GM23338 (cell line): ENCODE data around the gene DOCK4. TPM values are rescaled to one million over a fixed set of nuclear protein-coding genes. Genes with fewer than 3 reads are reported as not detected.

Experiments used
- ATAC-seq: fragments of 200-7000 bp; cut with Tn5 transposase; 3 replicates; pipeline ENCODE4 v1.9.1; 2020
- DNase-seq: peaks from one replicate; pipeline ENCODE4 v3.0.0-alpha.2; 2015; ENCODE audit warnings: low spot score
- H2AFZ ChIP-seq: fragments of 200-600 bp; sonication (generic); 2 replicates; pipeline ENCODE4 v1.8.0; 2016; ENCODE audit warnings: antibody characterized with exemption, mild to moderate bottlenecking, moderate library complexity
- H3F3A ChIP-seq: fragments of 200-600 bp; sonication (generic); replicated peaks from 2 replicates; pipeline ENCODE4 v1.8.0; 2017; ENCODE audit warnings: antibody characterized with exemption, mixed run types, low read depth
- H3K27ac ChIP-seq: fragments of 200-600 bp; sonication (generic); 2 replicates; pipeline ENCODE4 v1.6.1; 2016; ENCODE audit warnings: low read depth
- H3K27me3 ChIP-seq: fragments of 200-600 bp; sonication (generic); 2 replicates; pipeline ENCODE4 v1.8.0; 2016; ENCODE audit warnings: mild to moderate bottlenecking, mixed run types, moderate library complexity; ENCODE audit not compliant: insufficient read depth
- H3K36me3 ChIP-seq: fragments of 200-600 bp; sonication (generic); 2 replicates; pipeline ENCODE4 v1.8.0; 2016; ENCODE audit warnings: mild to moderate bottlenecking; ENCODE audit not compliant: insufficient read depth
- H3K4me1 ChIP-seq: fragments of 200-600 bp; sonication (generic); 2 replicates; pipeline ENCODE4 v1.8.0; 2016; ENCODE audit warnings: mild to moderate bottlenecking, moderate library complexity; ENCODE audit not compliant: insufficient read depth
- H3K4me2 ChIP-seq: fragments of 200-600 bp; sonication (generic); 2 replicates; pipeline ENCODE4 v1.7.1; 2017; ENCODE audit warnings: mixed run types
- H3K4me3 ChIP-seq: fragments of 200-600 bp; sonication (generic); 2 replicates; pipeline ENCODE4 v1.6.1; 2016; ENCODE audit warnings: mixed run types
- H3K79me2 ChIP-seq: fragments of 200-600 bp; sonication (generic); replicated peaks from 2 replicates; pipeline ENCODE4 v1.8.0; 2017; ENCODE audit warnings: mild to moderate bottlenecking; ENCODE audit not compliant: insufficient read depth
- H3K9me2 ChIP-seq: fragments of 200-600 bp; sonication (generic); 2 replicates; pipeline ENCODE4 v1.8.0; 2017; ENCODE audit not compliant: insufficient read depth
- H4K20me1 ChIP-seq: fragments of 200-600 bp; sonication (generic); replicated peaks from 2 replicates; pipeline ENCODE4 v1.8.0; 2017; ENCODE audit warnings: mild to moderate bottlenecking; ENCODE audit not compliant: insufficient read depth
- H3K27ac Mint-ChIP-seq: 2 replicates; pipeline ENCODE4 v1.8.0; 2020; ENCODE audit warnings: inconsistent platforms, mild to moderate bottlenecking, moderate library complexity, mixed read lengths
- H3K27me3 Mint-ChIP-seq: 3 replicates; pipeline ENCODE4 v1.8.0; 2022; ENCODE audit warnings: low read depth, mild to moderate bottlenecking, moderate library complexity, mixed read lengths, inconsistent platforms; ENCODE audit not compliant: insufficient read depth, poor library complexity
- H3K36me3 Mint-ChIP-seq: 3 replicates; pipeline ENCODE4 v1.8.0; 2021; ENCODE audit warnings: low read depth, mild to moderate bottlenecking, inconsistent platforms, moderate library complexity, mixed read lengths
- H3K4me1 Mint-ChIP-seq: 3 replicates; pipeline ENCODE4 v1.8.0; 2020; ENCODE audit warnings: mild to moderate bottlenecking, inconsistent platforms, mixed read lengths
- H3K4me3 Mint-ChIP-seq: 3 replicates; pipeline ENCODE4 v1.8.0; 2021; ENCODE audit warnings: moderate library complexity, mild to moderate bottlenecking, inconsistent platforms, mixed read lengths
- H3K9me3 Mint-ChIP-seq: 3 replicates; pipeline ENCODE4 v1.8.0; 2020; ENCODE audit warnings: moderate library complexity, mild to moderate bottlenecking, inconsistent platforms, mixed read lengths
- CREB1 ChIP-seq: fragments of 250-450 bp; sonication (Bioruptor Pico); IDR thresholded peaks from 2 replicates; pipeline ENCODE4 v1.5.0; 2020; ENCODE audit warnings: low read depth, mild to moderate bottlenecking, moderate library complexity
- CTCF ChIP-seq, 2 experiments: fragments of 200-600 bp in 1 of 2; sonication (generic) in 1 of 2; conservative IDR thresholded peaks; 2 replicates each; pipeline versions ENCODE4 v1.5.1 to v1.6.1; 2016 to 2017; ENCODE audit warnings: antibody characterized with exemption in 2 of 2, low read depth in 2 of 2, mild to moderate bottlenecking in 2 of 2, moderate library complexity in 1 of 2
- ETS1 ChIP-seq: IDR thresholded peaks from 2 replicates; pipeline ENCODE4 v1.6.1; 2016; ENCODE audit warnings: antibody characterized with exemption
- EZH2 ChIP-seq: fragments of 200-600 bp; sonication (generic); IDR thresholded peaks from one replicate; pipeline ENCODE4 v1.8.0; 2017; ENCODE audit warnings: antibody characterized with exemption, mild to moderate bottlenecking, low read depth; ENCODE audit not compliant: unreplicated experiment
- EZH2phosphoT487 ChIP-seq: fragments of 200-600 bp; sonication (generic); IDR thresholded peaks from one replicate; pipeline ENCODE4 v1.8.1; 2018; ENCODE audit warnings: antibody characterized with exemption; ENCODE audit not compliant: unreplicated experiment
- JUNB ChIP-seq: IDR thresholded peaks from one replicate; pipeline ENCODE4 v1.6.1; 2016; ENCODE audit warnings: antibody characterized with exemption; ENCODE audit not compliant: unreplicated experiment
- NANOG ChIP-seq: IDR thresholded peaks from 2 replicates; pipeline ENCODE4 v1.6.1; 2016; ENCODE audit warnings: antibody characterized with exemption, borderline replicate concordance
- POLR2AphosphoS5 ChIP-seq: IDR thresholded peaks from 2 replicates; pipeline ENCODE4 v1.6.1; 2016; ENCODE audit warnings: antibody characterized with exemption, low read depth
- REST ChIP-seq: IDR thresholded peaks from one replicate; pipeline ENCODE4 v1.6.1; 2018; ENCODE audit warnings: antibody characterized with exemption; ENCODE audit not compliant: unreplicated experiment
- STAT1 ChIP-seq: IDR thresholded peaks from one replicate; pipeline ENCODE4 v1.6.1; 2016; ENCODE audit warnings: antibody characterized with exemption; ENCODE audit not compliant: unreplicated experiment
- ZNF114 ChIP-seq: fragments of 250-450 bp; sonication (Bioruptor Pico); IDR thresholded peaks from 2 replicates; pipeline ENCODE4 v1.5.0; 2020; ENCODE audit warnings: mild to moderate bottlenecking, moderate library complexity
- ZNF331 ChIP-seq: fragments of 250-450 bp; sonication (Bioruptor Pico); IDR thresholded peaks from 2 replicates; pipeline ENCODE4 v1.5.0; 2020; ENCODE audit warnings: low read depth, mild to moderate bottlenecking, moderate library complexity
- ZNF462 ChIP-seq: fragments of 250-450 bp; sonication (Bioruptor Pico); IDR thresholded peaks from 2 replicates; pipeline ENCODE4 v1.5.0; 2020; ENCODE audit warnings: mild to moderate bottlenecking, moderate library complexity
- polyA plus RNA-seq: library from polyadenylated mRNA; unstranded; fragments of >200 nt; fragmentation: Nextera tagmentation; extraction: Ambion mirVana; gene quantifications from 2 replicates; pipeline ENCODE4 v1.2.1, GENCODE V29; 2016
- total RNA-seq: library from RNA; depleted of rRNA; stranded (reverse); fragments of >200 nt; shearing (Covaris generic); gene quantifications from 2 replicates; pipeline ENCODE4 v1.2.3, GENCODE V29; 2014

Gene DOCK4
- total and polyA plus RNA-seq, 2 experiments from 2014 or later = 6.3 to 33.8 TPM

- peaks cover 30% of the 10 kb centered on the region for H4K20me1 ChIP-seq
- peaks cover 98% of the 10 kb centered on the region for H3K79me2 ChIP-seq
- no peak overlapping the region for H3K27ac Mint-ChIP-seq
- H3K27me3 ChIP-seq = no peaks in the 10 kb centered on the region
- H3K4me2 ChIP-seq = no peak overlapping the region
- H3K4me3 Mint-ChIP-seq = no peak overlapping the region
- H3K36me3 ChIP-seq = no peaks in the 10 kb centered on the region
- no peaks in the 10 kb centered on the region for H3K36me3 Mint-ChIP-seq
- no peak overlapping the region for H2AFZ ChIP-seq
- H3K4me1 ChIP-seq = peaks cover 58% of the 10 kb centered on the region
- H3K4me3 ChIP-seq = no peak overlapping the region
- no peak for ATAC-seq
- no peak for TF ChIP-seq NANOG
- TF ChIP-seq ETS1 = no peak
- TF ChIP-seq EZH2phosphoT487 = no peak
- no peak for TF ChIP-seq CREB1 (CRISPR knock-in tag)
- no peak for TF ChIP-seq POLR2AphosphoS5
- TF ChIP-seq CTCF (conservative IDR thresholded peaks at IDR 0.05; ENCODE audit: low read depth in 2 of 2) = no peak
- TF ChIP-seq ZNF462 = no peak
- no peak for TF ChIP-seq ZNF331 (CRISPR knock-in tag)
- no peak for TF ChIP-seq REST
- TF ChIP-seq STAT1 = no peak
- TF ChIP-seq JUNB = no peak
- TF ChIP-seq ZNF114 = no peak
- no peak for TF ChIP-seq EZH2
- DNase-seq = no peak
- H3K9me3 Mint-ChIP-seq = no peaks in the 10 kb centered on the region
- H3K4me1 Mint-ChIP-seq = peaks cover 68% of the 10 kb centered on the region
- no peaks in the 10 kb centered on the region for H3F3A ChIP-seq
- no peak overlapping the region for H3K27ac ChIP-seq
- peaks cover 5% of the 10 kb centered on the region for H3K27me3 Mint-ChIP-seq
- H3K9me2 ChIP-seq = no peaks in the 10 kb centered on the region
Measured at GRCh38 chr7:112213735-112214134, 7.5 kb upstream of the DOCK4 start.
